T-helper 2 cell (primary cell): Measurements from ENCODE around the gene DLX2.

Experiments used
- DNase-seq, 5 experiments: peaks; one replicate each; pipeline versions ENCODE4 v3.0.0 to v3.0.0-alpha.2; 2012 to 2022

DLX2 gene

GRCh38 chr2:172107690-172108586, 5.2 kb upstream of the DLX2 start:
- no peak for DNase-seq

- peak in 1 of 5 experiments; percentile 55 for DNase-seq
Measured at GRCh38 chr2:172106108-172106961, 3.6 kb upstream of the DLX2 start.

GRCh38 chr2:172105471-172106107, 2.9 kb upstream of the DLX2 start:
- DNase-seq = no peak

GRCh38 chr2:172103471-172104272, 972 bp upstream of the DLX2 start:
- peak; percentile 47 to 61 (median 56) for DNase-seq

- peak in 2 of 5 experiments; percentile 38 to 47 for DNase-seq
Measured at GRCh38 chr2:172101821-172102390, 794 bp downstream of the DLX2 start.

- DNase-seq = no peak
Measured at GRCh38 chr2:172100935-172101820, 1.5 kb downstream of the DLX2 start.

- DNase-seq = no peak
Measured at GRCh38 chr2:172100080-172100934, 2.4 kb downstream of the DLX2 start.

GRCh38 chr2:172099472-172100079, 3.1 kb downstream of the DLX2 start:
- DNase-seq = no peak

GRCh38 chr2:172098650-172099471, 3.8 kb downstream of the DLX2 start:
- no peak for DNase-seq

GRCh38 chr2:172098287-172098649, 4.4 kb downstream of the DLX2 start:
- DNase-seq = no peak

GRCh38 chr2:172097557-172098131, 5.1 kb downstream of the DLX2 start:
- no peak for DNase-seq

- no peak for DNase-seq
Measured at GRCh38 chr2:172096626-172097547, 5.8 kb downstream of the DLX2 start.

GRCh38 chr2:172095905-172096625, 6.6 kb downstream of the DLX2 start:
- no peak for DNase-seq

GRCh38 chr2:172095146-172095904, 7.4 kb downstream of the DLX2 start:
- peak in 4 of 5 experiments; percentile 48 to 82 (median 72) for DNase-seq
